ENCODE results near the gene IYD. TPM values are rescaled to one million over a fixed set of nuclear protein-coding genes. Genes with fewer than 3 reads are reported as not detected.

Gene IYD
- total RNA-seq, 1 experiment from 2014 or later: not detected

GRCh38 chr6:150425508-150425907, 56.7 kb downstream of the IYD start:
- no peak overlapping the region for H3K4me2 ChIP-seq (ENCODE audit: insufficient read depth, insufficient read length, low read length)
- H4K91ac ChIP-seq (ENCODE audit: insufficient read length, low read depth, low read length): no peak overlapping the region
- no peak overlapping the region for H3K4me3 Mint-ChIP-seq
- H2BK20ac ChIP-seq (ENCODE audit: low read depth, low read length, poor library complexity, severe bottlenecking): no peak overlapping the region
- TF ChIP-seq, protein P1, sequence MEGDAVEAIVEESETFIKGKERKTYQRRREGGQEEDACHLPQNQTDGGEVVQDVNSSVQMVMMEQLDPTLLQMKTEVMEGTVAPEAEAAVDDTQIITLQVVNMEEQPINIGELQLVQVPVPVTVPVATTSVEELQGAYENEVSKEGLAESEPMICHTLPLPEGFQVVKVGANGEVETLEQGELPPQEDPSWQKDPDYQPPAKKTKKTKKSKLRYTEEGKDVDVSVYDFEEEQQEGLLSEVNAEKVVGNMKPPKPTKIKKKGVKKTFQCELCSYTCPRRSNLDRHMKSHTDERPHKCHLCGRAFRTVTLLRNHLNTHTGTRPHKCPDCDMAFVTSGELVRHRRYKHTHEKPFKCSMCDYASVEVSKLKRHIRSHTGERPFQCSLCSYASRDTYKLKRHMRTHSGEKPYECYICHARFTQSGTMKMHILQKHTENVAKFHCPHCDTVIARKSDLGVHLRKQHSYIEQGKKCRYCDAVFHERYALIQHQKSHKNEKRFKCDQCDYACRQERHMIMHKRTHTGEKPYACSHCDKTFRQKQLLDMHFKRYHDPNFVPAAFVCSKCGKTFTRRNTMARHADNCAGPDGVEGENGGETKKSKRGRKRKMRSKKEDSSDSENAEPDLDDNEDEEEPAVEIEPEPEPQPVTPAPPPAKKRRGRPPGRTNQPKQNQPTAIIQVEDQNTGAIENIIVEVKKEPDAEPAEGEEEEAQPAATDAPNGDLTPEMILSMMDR (conservative IDR thresholded peaks at IDR 0.05): no peak
- H2AFZ ChIP-seq (ENCODE audit: low read length): no peak overlapping the region
- H3K56ac ChIP-seq (ENCODE audit: insufficient read length, low read depth, low read length): no peak overlapping the region
- no peaks in the 10 kb centered on the region for H3K79me2 ChIP-seq (ENCODE audit: insufficient read depth, low read length)
- H3K4ac ChIP-seq (ENCODE audit: low read depth, low read length): no peak overlapping the region
- H3K36me3 Mint-ChIP-seq (ENCODE audit: insufficient read depth in 1 of 3, low read depth in 3 of 3): peaks cover 0 to 3% (median 0%) of the 10 kb centered on the region in 3 experiments; a peak in 2 of 7 replicates
- no peak overlapping the region for H3K14ac ChIP-seq (ENCODE audit: insufficient read depth, low read length)
- no peak overlapping the region for H3K18ac ChIP-seq (ENCODE audit: insufficient read length, low read depth, low read length)
- H3K9me3 ChIP-seq (ENCODE audit: control insufficient read depth, low read depth, low read length): no peaks in the 10 kb centered on the region
- no peak overlapping the region for H3T11ph ChIP-seq (ENCODE audit: low read length)
- H2BK12ac ChIP-seq (ENCODE audit: insufficient read length, low read depth, low read length): no peak overlapping the region
- H3K27me3 ChIP-seq (ENCODE audit: insufficient read depth, low read length): no peaks in the 10 kb centered on the region
- WGBS (ENCODE audit: extremely low coverage, insufficient read length, low lambda C conversion rate): no CpG with 5 or more reads among the region's 8 CpGs
- no peaks in the 10 kb centered on the region; the same call in 1 of the 2 replicates for H3K27me3 Mint-ChIP-seq (ENCODE audit: low read depth)
- no peaks in the 10 kb centered on the region for H3K4me1 Mint-ChIP-seq
- no peak overlapping the region for H3K27ac ChIP-seq (ENCODE audit: insufficient read length, low read depth, low read length)
- H3K27ac Mint-ChIP-seq: no peak overlapping the region
- no peak overlapping the region for H4K8ac ChIP-seq (replicated peaks; ENCODE audit: insufficient read length, low read depth, low read length)
- no peak overlapping the region for H3K9ac ChIP-seq (ENCODE audit: extremely low read depth, insufficient read length, low read length)
- DNase-seq: no peak
- H4K20me1 ChIP-seq (ENCODE audit: control insufficient read depth, insufficient read depth, insufficient read length): no peaks in the 10 kb centered on the region
- H3K9me3 Mint-ChIP-seq: peaks cover 2 to 3% of the 10 kb centered on the region in 2 experiments; a peak in 1 of 5 replicates
- H2BK120ac ChIP-seq (ENCODE audit: low read depth, low read length, poor library complexity, severe bottlenecking): no peak overlapping the region
- H3K23me2 ChIP-seq (ENCODE audit: insufficient read length, low read depth, low read length, poor library complexity, severe bottlenecking): no peaks in the 10 kb centered on the region
- H3K23ac ChIP-seq (ENCODE audit: insufficient read length, low read depth, low read length): no peak overlapping the region
- no peak overlapping the region for H2BK5ac ChIP-seq (ENCODE audit: insufficient read length, low read length)
- H3K79me1 ChIP-seq (ENCODE audit: insufficient read depth, low read depth, low read length, poor library complexity, severe bottlenecking): no peaks in the 10 kb centered on the region
- H2AK5ac ChIP-seq (ENCODE audit: insufficient read length, low read length): no peak overlapping the region
- H2BK15ac ChIP-seq (ENCODE audit: low read depth, low read length): no peak overlapping the region
- no peak overlapping the region for H4K5ac ChIP-seq (ENCODE audit: insufficient read length, low read depth, low read length)
- no peaks in the 10 kb centered on the region for H3K4me1 ChIP-seq (ENCODE audit: insufficient read depth, low read length)
